Stimulated activated CD4-positive, alpha-beta T cell treated with anti-CD3 and anti-CD28 coated beads, TNF-alpha, amount 100 ng/mL, for 1 hour (primary cell): Measurements from ENCODE around the gene ZNF575.
"Not testable (repeated sequence)": the region's sequence is repeated elsewhere in the genome, so short reads cannot be mapped to it uniquely, and the experiment has no call there.

Experiments used
- DNase-seq, 3 donors: peaks; one replicate each; pipeline ENCODE4 v3.0.0-alpha.2; 2020; ENCODE audit warnings: low read depth in 3 of 3, low spot score in 1 of 3

ZNF575 gene

DNA sequence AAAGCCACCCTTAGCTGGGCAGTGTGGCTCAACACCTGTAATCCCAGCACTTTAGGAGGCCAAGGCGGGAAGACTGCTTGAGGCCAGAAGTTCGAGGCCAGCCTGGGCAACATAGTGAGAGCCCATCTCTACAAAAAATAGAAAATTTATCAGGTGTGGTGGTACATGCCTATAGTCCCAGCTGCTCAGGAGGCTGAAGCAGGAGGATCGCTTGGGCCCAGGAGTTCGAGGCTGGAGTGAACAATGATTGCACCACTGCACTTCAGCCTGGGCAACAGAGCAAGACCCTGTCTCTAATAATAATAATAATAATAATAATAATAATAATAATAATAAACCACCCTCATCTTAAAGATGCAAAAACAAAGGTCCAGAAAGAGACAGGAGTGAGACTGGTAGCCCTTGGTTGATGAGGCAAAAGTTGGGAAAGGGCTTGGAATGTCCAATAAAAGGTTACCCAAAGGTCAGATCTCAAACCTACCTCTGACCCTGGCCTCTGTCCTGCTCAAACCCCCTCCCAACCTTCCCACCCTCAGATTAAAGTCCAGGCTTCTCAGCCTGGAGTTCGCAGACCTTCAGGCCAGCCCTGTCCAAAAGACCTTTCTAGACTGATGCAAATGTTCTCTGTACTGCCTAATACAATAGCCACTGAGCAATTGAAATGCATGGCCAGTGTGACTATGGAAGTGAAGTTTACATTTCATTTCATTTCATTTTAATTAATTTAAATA lies 9.1 kb downstream of the ZNF575 start:
- DNase-seq = no peak

DNA sequence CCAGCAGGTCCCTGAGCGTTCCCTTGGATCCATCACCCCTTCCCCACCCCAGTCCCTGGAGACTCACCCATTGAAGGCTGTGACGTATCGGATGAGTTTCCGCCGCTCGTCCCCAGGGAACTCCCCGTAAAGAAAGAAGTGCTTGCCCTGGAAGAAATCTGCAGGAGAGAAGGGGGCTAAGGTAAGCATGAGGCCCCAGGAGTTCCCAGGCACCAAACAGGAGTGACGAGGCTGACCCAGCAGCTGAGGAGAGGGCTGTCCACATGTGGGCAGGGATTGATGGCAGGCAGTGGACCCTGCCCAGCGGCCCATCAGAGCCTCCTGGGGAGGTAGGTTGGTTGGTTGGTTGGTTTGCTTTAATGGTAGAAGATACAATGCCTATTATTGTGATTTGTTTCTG lies 11.1 kb downstream of the ZNF575 start:
- DNase-seq = no peak

DNA sequence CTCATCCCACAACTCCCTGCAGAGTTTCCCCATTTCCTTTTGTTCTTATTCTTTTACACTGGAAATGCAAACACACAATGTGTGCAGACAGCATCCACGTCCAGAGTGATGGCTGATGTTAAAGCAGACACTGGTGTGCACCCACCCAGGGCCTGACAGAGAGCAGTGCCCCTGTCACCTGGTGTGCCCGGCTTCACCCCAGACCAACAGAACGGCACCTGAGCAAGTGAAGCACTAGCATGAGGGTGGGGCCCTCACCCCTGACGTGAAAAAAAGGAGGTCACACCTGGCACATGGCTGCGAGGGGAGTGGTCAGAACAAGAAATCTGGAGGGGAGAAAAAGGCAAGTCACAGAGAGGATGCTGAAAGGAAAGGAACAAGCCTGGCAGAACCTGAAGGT lies 12.3 kb downstream of the ZNF575 start:
- no peak for DNase-seq

DNA sequence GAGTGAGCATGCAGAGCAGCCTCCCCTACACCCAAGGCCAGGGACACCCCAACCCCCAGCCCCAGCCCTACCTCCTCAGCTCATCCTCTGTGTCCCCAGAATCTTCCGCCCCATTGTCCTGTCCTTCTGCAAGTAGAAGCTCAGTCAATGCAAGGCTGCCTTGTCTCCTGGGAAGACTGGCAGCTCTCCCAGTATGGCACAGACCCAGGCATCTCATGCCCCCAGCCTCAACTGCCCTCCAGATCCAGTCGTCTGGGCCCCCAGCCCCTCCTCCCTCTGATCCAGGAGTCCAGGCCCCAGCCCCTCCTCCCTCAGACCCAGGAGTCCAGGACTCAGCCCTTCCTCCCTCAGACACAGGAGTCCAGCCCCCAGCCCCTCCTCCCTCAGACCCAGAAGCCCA lies 13.0 kb downstream of the ZNF575 start:
- no peak for DNase-seq

DNA sequence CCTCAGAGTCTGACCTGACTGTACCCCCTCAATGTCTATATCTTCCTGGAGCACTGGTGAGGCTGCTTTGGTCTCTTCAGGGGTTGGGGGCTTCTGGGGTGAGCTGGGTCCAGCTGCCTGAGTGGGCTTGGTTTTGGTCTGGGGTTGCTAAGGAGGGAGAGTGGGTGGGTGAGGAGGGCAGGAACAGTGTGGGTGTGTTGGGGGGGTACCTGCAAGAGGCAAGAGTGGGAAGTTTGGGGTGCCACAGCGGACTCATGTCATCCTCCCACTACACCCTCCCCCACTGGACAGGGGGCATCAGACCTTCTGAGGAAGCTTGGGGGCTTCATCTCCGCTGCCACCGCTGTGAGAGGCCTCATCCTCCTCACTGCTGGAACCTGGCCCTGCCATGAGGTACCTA lies 13.6 kb downstream of the ZNF575 start:
- DNase-seq = no peak

DNA sequence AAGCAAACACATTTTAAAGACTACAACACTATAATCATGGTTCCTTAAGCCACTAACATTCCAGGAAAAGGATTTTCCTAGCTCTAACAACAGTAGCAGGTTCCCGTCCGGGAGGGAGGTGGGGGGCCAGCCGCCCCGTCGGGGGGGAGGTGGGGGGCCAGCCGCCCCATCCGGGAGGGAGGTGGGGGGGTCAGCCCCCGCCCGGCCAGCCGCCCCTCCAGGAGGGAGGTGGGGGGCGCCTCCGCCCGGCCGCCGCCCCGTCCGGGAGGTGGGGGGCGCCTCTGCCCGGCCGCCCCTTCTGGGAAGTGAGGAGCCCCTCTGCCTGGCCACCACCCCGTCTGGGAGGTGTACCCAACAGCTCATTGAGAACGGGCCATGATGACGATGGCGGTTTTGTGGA lies 14.9 kb downstream of the ZNF575 start:
- DNase-seq = not testable (repeated sequence)

DNA sequence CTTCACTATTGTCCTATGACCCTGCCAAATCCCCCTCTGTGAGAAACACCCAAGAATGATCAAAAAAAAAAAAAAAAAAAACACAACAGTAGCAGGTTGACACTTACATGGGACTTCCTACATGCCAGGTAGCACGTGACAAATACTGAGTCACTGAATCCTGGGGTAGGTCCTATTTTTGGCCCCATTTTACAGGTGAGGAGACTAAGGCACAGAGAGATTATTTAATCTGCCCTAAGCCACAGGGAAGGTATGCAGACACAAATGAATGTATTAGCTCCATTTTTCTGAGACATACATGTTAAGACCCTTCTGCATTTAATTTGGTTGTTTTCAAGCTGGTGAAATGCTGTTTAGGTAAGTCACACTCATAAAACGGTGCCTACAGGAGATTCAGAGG lies 15.7 kb downstream of the ZNF575 start:
- DNase-seq = no peak

DNA sequence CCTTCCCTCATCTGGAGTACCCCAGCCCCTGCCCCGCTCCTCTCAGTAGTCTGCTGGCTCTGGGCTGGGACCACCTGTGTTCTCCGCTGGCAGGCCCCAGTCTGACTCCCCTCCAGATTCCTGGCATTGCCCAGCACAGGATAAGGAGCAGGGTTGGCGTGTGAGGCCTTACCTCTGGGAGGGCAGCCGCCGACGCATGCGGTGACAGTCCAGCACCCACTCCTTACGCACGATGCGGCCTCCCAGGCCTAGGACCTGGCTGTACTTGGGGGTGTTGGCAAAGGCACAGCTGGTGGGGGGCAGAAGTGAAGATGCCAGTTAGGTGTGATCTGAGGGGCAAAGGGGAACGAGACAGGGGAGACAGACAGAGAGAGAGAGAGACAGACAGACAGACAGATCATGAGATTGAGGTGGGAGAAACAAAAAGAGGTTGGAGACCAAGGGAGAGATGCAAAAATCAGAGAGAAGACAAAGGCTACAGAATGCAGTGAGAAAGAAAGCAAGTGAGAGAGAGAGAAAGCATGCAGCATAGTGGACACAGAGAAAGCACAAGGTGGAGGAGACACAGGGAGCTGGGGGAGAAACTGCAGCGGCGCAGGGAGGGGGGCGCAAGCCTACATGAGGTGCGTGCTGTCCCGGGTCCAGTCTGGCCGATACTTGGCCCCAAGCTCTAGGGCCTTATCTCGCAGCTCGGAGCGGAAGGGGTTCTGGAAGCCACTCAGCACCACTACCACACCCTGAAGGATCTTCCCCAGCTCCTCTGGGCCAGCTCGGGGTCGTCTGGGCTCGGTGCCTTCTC lies 18.6 kb downstream of the ZNF575 start:
- DNase-seq = no peak

DNA sequence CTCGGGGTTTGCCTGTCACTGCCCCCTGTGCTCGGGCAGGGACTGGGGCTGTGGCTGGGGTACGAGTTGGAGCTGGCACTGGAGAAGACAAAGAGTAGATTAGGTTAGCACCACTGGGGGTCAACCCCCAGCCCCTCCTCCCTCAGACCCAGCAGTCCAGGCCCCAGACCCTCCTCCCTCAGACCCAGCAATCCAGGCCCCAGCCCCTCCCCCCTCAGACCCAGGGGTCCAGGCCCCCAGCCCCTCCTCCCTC lies 19.1 kb downstream of the ZNF575 start:
- no peak for DNase-seq

DNA sequence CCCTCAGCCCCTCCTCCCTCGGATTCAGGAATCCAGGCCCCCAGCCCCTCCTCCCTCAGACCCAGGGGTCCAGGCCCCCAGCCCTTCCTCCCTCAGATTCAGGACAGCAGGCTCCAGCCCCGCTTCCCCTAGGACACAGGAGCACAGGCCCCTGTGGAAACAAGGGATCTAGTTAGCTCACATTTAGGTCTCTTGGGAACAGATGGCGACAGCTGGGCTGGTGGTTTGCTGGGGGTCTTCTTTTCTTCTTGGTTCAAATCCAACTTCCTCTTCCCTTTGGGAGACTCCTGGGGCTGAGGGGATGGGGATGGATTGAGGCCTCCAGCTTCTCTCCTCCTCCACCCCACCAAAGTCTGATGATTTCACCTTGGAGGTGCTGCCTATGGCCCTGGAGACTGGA lies 19.6 kb downstream of the ZNF575 start:
- no peak for DNase-seq

DNA sequence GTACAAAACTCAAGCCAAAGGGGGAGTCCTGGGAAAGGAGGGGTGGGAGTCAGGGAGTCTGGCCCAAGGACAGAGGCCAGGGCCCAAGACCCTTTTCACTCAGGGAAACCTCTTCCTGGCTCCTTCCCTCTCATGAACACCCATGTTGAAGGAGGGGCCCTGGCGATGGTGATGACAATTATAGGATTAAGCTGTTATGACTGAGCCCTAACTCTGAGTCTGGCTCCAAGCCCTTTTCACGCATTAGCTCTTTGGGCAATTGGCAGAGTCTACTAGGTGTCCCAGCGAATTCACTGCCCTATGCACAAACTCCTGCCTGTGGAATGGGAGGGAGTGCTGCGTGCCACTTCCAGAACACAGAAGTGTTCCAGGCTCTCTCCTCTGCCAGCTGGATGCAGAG lies 20.7 kb downstream of the ZNF575 start:
- no peak for DNase-seq

DNA sequence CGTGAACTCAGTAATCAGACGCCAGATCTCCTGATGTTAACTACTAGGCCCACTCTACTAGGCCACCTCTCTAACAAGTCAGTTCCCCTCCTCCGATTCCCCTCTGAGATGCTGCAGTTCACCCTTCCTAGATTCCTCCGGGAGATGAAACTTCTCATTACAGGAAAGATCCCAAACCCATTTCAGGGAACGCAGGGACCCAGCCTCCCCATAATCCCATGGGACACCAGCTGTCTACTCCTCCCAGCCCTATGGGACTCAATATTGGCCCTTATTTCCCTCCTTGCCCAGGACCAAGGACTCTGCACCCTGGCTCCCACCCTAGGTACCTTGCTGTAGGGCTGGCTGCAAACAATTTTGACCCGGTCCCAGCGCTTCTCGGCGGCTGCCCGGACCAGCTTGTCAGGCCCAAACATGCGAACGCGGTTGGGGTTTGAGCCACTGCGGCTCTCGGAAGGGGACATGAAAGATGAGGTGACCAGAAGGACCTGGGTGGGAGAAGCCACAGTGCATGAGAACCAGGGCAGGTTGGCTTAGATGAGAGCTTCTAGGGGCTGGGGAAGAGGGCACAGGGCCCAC lies 21.4 kb downstream of the ZNF575 start:
- no peak for DNase-seq

DNA sequence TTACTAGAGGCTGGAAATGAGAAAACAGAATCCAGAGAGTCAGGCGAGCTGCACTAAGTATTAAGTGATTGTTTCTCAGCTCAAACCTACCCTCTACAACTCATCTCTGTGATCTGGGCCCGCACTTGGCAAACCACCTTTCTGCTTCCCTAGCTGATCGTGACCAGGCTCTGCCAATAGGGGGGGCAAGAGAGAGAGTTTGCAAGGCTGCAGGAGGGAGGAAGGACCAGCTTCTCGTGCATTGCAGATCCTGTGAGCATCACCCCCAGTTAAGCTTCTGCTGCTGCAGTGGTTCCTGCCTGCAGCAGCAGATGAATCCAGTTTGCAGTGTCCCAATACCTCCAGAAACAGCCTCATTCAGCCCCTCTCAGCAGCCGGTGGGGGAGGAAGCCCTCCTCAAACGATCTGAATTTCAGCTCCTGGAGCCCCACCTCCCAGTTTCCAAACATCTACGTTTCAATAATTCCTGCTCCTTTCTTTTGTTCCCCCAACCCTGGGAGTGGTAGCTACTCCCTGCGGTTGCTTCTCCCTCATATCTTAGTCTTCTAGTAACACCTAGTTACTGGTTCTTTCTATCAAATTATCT lies 22.3 kb downstream of the ZNF575 start:
- peak; percentile 57 to 66 (median 66) for DNase-seq

DNA sequence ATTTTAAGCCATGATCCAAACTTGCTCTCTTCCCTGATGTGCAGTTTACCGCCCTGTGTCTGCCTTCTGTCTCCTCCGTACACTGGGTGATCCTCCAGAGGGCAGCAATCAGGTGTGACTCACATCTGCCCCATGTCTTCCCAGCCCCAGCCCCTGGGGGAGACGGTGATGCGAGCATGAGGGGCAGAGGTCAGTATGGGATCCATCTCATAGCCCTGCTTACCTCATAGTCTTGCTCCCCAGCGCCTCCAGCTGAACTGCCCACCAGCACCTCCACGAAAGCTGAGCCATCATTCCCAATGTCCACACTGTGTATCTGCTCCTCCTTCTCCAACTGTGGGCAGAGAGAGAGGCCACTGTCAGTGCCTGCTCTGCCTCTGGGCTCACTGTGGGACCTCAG lies 27.7 kb downstream of the ZNF575 start:
- DNase-seq = no peak

DNA sequence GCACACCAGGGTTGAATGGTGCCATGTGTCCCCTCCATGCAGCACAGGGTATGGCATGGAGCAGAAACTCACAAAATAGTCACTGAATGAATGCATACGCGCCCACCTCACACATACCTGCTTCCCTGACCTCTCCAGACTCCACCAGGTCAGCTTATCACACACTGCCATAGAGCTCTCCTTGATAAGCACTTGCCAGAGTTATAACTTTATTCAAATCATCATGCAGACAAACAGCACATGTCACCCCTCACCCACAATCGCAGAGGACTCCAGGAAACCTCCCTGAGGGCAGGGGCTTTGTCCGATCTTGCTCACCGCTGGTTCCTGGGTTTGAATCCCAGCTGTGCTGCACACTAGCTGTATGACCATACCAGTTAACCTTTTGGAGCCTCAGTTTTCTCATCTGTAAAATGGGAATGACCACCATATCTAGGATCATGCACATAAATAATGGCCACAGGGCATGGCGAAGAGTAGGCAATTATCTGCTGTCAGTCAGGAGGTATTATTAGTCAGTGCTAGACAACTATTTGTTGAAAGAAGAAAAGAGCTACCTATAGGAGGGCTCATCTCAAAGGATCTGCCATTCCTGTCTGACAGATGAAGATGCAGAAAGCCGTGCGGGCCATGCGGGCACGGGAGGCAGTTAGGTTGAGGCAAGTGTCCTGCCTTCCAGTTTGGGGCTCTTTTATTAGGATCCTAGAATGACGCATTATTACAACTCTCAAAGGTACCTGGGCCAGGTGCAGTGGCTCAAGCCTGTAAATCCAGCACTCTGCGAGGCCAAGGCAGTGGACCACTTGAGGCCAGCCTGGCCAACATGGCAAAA lies 28.4 kb downstream of the ZNF575 start:
- no peak for DNase-seq

DNA sequence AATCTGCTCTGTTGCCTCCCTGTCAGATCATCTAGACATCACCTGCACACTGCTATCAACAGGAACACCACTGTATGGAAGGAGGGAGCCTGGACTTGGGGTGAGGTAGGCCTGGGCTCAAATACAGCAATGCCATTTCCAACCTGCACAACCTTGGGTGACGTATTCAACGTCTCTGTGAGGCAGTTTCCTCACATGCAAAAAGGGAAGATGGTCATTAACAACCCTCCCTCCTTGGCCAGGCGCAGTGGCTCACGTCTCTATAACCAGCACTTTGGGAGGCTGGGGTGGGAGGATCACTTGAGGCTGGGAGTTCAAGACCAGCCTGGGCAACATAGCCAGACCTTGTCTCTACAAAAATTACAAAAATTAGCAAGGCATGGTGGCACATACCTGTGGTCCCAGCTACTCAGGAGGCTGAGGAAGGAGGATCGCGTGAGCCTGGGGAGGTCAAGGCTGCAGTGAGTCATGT lies 29.3 kb downstream of the ZNF575 start:
- no peak for DNase-seq

DNA sequence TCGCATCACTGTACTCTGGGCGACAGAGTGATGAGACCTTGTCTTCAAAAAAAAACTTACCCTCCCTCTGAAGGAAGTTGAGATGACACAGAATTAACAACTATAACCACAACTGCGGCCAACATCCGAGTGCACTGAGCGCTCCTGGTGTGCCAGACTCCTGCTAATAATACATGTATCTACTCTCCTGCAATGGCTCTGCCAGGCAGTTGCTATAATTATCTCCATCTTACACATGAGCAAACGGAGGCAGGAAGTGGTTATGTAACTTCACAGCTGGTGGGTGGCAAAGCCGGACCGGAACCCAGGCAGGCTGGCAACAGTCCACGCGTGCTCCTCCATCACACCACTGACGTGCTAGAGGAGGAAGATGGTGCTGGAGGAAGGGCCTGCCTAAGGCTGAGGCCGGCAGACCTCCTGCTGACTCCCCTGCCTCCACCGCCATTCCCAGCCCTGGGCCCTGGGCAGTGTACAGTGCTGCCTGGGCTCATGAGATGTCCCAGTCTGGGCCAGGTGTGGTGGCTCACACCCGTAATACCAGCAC lies 29.8 kb downstream of the ZNF575 start:
- DNase-seq = peak; percentile 23 to 55 (median 40)

DNA sequence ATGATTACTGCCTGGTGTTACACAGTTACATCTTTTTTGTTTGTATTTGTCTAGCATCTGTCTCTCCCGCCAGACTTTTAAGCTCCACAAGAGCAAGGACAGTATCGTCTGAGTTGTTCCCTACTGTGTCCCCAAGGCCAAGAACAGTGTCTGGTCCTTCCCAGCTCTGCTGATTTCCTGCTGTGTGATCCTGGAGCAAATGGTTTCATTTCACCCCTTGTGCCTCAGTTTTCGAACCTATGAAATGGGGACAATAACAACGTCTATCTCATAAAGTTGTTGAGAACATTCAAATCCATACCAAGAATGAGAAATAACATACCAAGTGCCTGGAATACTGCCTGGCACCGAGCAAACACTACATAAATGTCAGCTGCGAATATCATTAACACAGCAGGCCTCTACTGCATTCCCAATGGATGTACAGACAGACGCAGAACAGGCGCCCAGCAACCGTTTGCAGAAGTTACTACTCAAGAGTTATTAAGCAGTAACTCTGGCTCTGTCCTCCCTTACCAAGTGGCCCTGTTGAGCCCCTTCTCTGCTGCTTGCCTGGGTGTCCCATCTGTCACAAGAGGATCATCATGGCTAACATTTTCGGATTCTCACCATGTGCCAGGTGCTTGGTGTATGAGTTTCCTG lies 30.9 kb downstream of the ZNF575 start:
- no peak for DNase-seq

DNA sequence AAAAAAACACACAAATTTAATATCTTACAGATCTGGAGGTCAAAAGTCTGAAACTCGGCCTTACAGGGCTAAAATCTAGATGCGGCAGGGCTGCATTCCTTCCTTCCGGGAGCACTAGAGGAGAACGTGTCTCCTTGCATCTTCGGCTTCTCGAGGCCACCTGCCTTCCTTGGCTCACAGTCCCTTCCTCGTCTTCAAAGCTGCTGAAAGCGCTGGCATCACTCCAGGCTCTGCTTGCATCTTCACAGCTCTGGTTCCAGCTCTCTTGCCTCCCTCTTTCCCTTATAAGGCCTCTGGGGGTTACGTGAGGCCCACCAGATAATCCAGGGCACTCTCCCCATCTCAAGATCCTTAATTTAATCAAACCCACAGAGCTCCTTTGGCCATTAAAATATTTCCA lies 31.8 kb downstream of the ZNF575 start:
- DNase-seq = no peak

DNA sequence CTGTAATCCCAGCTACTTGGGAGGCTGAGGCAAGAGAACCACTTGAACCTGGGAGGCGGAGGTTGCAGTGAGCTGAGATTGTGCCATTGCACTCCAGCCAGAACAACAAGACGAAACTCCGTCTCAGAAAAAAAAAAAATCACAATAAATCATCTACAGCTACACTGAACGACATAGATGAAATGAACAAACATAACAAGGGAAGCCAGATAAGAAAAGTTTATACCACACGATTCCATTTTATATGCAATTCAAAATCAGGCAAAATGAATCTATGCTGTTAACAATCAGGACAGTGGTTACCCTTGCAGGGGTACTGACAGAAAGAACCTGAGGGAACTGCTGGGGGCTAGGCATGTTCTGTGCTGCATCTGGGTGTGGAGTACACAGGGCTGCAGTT lies 36.7 kb downstream of the ZNF575 start:
- no peak for DNase-seq
